G401.6 (cell line): ENCODE data around the gene PTGIR.
A peak's percentile ranks its signal among the peaks of the same experiment; 100 is the strongest.

ENCODE experiments used
- FAIRE-seq: peaks from 2 replicates; lab custom pipeline; 2012; peaks lifted over from hg19 to GRCh38; lab: Jason Lieb, UNC

Gene PTGIR

GRCh38 chr19:46624958-46625661, at the start of gene PTGIR:
Gene PTGIR (minus strand): TSS chr19:46625089. CDS start chr19:46624225, 864 bp downstream.
- no peak for FAIRE-seq

GRCh38 chr19:46670813-46671212, 45.9 kb upstream of the PTGIR start:
- FAIRE-seq, result no peak

- FAIRE-seq, result no peak
These were observed 43.8 kb upstream of the PTGIR start for GRCh38 chr19:46668662-46669061.

- no peak for FAIRE-seq
These were observed 40.2 kb upstream of the PTGIR start for GRCh38 chr19:46665072-46665471.

GRCh38 chr19:46661735-46662592, 37.1 kb upstream of the PTGIR start:
- FAIRE-seq, result peak; percentile 91

- FAIRE-seq, result peak; percentile 100
These were observed 36.3 kb upstream of the PTGIR start, which contains the start of gene DACT3 for GRCh38 chr19:46661020-46661731. Gene DACT3 (minus strand): TSS chr19:46661182. CDS start chr19:46661064, 118 bp downstream.

GRCh38 chr19:46660551-46661019, 35.7 kb upstream of the PTGIR start:
- no peak for FAIRE-seq

GRCh38 chr19:46660008-46660517, 35.2 kb upstream of the PTGIR start:
- no peak for FAIRE-seq

- FAIRE-seq, result no peak
These were observed 34.5 kb upstream of the PTGIR start for GRCh38 chr19:46659151-46660007.

GRCh38 chr19:46656541-46656940, 31.7 kb upstream of the PTGIR start:
- FAIRE-seq, result no peak

- FAIRE-seq, result no peak
These were observed 29.8 kb upstream of the PTGIR start for GRCh38 chr19:46654621-46655152.

- no peak for FAIRE-seq
These were observed 25.6 kb upstream of the PTGIR start for GRCh38 chr19:46650445-46650844.

GRCh38 chr19:46648961-46649960, 24.4 kb upstream of the PTGIR start:
- FAIRE-seq, result no peak

GRCh38 chr19:46648060-46648960, 23.4 kb upstream of the PTGIR start:
- FAIRE-seq, result no peak

- no peak for FAIRE-seq
These were observed 21.5 kb upstream of the PTGIR start for GRCh38 chr19:46646402-46646801.

- FAIRE-seq, result no peak
These were observed 19.8 kb upstream of the PTGIR start for GRCh38 chr19:46644720-46645119.

GRCh38 chr19:46640656-46641055, 15.8 kb upstream of the PTGIR start:
- FAIRE-seq, result no peak

GRCh38 chr19:46639358-46640182, 14.7 kb upstream of the PTGIR start:
- FAIRE-seq, result no peak
